ENCODE results near the gene TMSB4X.

DNA sequence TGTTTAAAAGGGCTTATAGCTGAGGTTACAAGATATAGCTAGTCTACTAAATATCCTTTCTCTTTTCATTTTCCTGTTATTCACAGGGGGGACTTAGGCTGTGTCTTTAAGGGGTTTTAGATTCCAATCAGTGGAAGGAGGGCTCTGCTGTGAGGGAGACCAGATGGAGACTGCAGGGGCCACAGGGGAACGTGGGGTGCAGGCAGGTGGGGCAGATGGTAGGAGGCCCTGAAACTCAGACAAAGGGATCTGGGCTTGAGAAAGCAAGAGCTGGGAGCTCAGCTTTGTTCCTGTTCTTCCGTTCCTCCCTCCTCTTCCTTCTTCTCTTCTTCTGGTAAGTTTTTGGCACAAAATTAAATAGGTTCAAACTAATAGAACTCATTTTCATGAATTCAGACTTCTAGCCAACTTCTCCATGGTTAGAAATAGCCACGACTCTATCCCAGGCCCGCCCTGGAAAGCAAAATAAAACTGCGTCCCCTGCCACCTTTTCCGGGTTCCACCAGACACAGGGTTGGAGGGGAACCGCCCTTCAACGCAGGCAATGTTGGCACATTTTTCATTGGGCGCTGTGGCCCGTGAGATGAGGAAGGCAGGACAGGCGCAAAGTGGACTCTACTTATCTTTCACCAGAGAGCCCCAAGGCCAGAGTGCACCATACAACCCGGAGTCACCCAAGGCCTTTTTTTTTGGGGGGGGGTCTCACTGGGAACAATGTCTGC lies 3.5 kb upstream of the TMSB4X start:
- TF ChIP-seq CTCF (IDR thresholded peaks at IDR 0.05) (no peak), POLR2A (IDR thresholded peaks at IDR 0.05) (no peak)
